ENCODE results near the gene PNCK.

DNA sequence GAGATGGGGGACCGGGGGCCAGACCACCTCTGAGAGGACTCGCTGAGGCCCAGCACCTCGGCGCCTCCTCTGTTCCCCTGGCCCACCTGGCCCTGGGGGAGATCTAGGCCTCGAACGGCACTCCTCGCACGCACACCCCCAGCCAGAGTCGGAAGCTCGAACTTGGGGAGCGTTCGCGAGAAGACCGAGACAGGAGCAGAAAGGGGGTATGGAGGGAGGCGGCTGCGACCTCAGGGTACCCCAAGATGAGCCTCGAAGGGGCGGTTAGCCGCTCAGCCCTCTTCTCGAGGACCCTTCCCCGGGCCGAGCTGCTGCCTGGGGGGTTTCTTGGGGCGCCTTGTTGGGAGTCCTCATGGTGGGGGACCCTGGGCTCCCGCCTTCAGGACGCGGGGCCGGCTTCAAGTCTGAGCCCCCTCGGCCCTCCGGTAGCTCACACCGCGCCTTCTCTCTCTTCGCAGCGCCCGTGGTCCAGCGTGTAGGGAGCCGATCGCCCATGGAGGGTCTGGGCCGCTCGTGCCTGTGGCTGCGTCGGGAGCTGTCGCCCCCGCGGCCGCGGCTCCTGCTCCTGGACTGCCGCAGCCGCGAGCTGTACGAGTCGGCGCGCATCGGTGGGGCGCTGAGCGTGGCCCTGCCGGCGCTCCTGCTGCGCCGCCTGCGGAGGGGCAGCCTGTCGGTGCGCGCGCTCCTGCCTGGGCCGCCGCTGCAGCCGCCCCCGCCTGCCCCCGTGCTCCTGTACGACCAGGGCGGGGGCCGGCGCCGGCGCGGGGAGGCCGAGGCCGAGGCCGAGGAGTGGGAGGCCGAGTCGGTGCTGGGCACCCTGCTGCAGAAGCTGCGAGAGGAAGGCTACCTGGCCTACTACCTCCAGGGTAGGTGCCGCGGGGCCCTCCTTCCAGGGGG is 25.9 kb downstream of the PNCK start:
- no peak; the same call in 1 of the 2 replicates for TF ChIP-seq ZFX (CRISPR knock-in tag; IDR thresholded peaks at IDR 0.05; ENCODE audit: low read depth)
- TF ChIP-seq MXI1 (IDR thresholded peaks at IDR 0.05; ENCODE audit: borderline replicate concordance, low read depth, low read length), result no peak
- TF ChIP-seq NR2C2 (CRISPR knock-in tag; IDR thresholded peaks at IDR 0.05; ENCODE audit: borderline replicate concordance), result no peak
- TF ChIP-seq, protein P1, sequence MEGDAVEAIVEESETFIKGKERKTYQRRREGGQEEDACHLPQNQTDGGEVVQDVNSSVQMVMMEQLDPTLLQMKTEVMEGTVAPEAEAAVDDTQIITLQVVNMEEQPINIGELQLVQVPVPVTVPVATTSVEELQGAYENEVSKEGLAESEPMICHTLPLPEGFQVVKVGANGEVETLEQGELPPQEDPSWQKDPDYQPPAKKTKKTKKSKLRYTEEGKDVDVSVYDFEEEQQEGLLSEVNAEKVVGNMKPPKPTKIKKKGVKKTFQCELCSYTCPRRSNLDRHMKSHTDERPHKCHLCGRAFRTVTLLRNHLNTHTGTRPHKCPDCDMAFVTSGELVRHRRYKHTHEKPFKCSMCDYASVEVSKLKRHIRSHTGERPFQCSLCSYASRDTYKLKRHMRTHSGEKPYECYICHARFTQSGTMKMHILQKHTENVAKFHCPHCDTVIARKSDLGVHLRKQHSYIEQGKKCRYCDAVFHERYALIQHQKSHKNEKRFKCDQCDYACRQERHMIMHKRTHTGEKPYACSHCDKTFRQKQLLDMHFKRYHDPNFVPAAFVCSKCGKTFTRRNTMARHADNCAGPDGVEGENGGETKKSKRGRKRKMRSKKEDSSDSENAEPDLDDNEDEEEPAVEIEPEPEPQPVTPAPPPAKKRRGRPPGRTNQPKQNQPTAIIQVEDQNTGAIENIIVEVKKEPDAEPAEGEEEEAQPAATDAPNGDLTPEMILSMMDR (CRISPR knock-in tag; IDR thresholded peaks at IDR 0.05), result no peak
- TF ChIP-seq ZSCAN25 (CRISPR knock-in tag; IDR thresholded peaks at IDR 0.05), result no peak
- no peak for TF ChIP-seq ZNF30 (CRISPR knock-in tag; IDR thresholded peaks at IDR 0.05)
- TF ChIP-seq NR1H2 (CRISPR knock-in tag; IDR thresholded peaks at IDR 0.05; ENCODE audit: borderline replicate concordance, low read depth), result no peak
- TF ChIP-seq, protein P2, sequence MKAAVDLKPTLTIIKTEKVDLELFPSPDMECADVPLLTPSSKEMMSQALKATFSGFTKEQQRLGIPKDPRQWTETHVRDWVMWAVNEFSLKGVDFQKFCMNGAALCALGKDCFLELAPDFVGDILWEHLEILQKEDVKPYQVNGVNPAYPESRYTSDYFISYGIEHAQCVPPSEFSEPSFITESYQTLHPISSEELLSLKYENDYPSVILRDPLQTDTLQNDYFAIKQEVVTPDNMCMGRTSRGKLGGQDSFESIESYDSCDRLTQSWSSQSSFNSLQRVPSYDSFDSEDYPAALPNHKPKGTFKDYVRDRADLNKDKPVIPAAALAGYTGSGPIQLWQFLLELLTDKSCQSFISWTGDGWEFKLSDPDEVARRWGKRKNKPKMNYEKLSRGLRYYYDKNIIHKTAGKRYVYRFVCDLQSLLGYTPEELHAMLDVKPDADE (CRISPR knock-in tag; IDR thresholded peaks at IDR 0.05), result no peak

Data from HepG2 (cell line).